Testis (tissue), 3 donors: ENCODE data around the gene ADTRP. TPM values are rescaled to one million over a fixed set of nuclear protein-coding genes. Genes with fewer than 3 reads are reported as not detected.

ENCODE experiments used
- DNase-seq: peaks from one replicate; pipeline ENCODE4 v3.0.0-alpha.2; 2019
- H3K27ac ChIP-seq, 2 donors: fragments of 200-600 bp; sonication (generic); one replicate each; pipeline ENCODE4 v1.5.1; 2019
- H3K27me3 ChIP-seq: fragments of 200-600 bp; sonication (generic); one replicate; pipeline ENCODE4 v1.5.1; 2019
- H3K36me3 ChIP-seq: fragments of 200-600 bp; sonication (generic); one replicate; pipeline ENCODE4 v1.5.1; 2017; ENCODE audit warnings: low read depth; ENCODE audit errors: missing control alignments
- H3K4me1 ChIP-seq: fragments of 200-600 bp; sonication (generic); one replicate; pipeline ENCODE4 v1.5.1; 2019
- H3K4me3 ChIP-seq, 2 donors: fragments of 200-600 bp; sonication (generic); one replicate each; pipeline ENCODE4 v1.5.1; 2017 to 2019
- H3K9me3 ChIP-seq: fragments of 200-600 bp; sonication (generic); one replicate; pipeline ENCODE4 v1.5.1; 2017
- CTCF ChIP-seq, 3 experiments: fragments of 450-650 bp in 2 of 3; fragments of 200-600 bp in 1 of 3; sonication (generic) in 1 of 3; IDR thresholded peaks; one replicate each; pipeline ENCODE4 v1.5.1; 2016 to 2019; ENCODE audit warnings: antibody characterized with exemption in 3 of 3, mild to moderate bottlenecking in 2 of 3, moderate library complexity in 1 of 3
- POLR2A ChIP-seq: fragments of 450-650 bp; IDR thresholded peaks from one replicate; pipeline ENCODE4 v1.6.1; 2017; ENCODE audit warnings: antibody characterized with exemption, mild to moderate bottlenecking, moderate library complexity
- WGBS, 2 donors: methylation state at CpG; one replicate each; pipeline ENCODE4 v1.1.5; 2018; 5-methylcytosine and 5-hydroxymethylcytosine counted together
- intact Hi-C: fragments of 100-400 bp; cut with DNase I; formaldehyde crosslinking; loops from one replicate; pipeline ENCODE4 v1.15.1; 2023; ENCODE audit warnings: low total_unique reads
- polyA plus RNA-seq: library from polyadenylated mRNA; stranded (reverse); fragments of 350-450 nt; fragmentation: Illumina TruSeq; extraction: RNeasy Lipid Tissue Mini Kit (QIAGEN cat#74804); gene quantifications from one replicate; pipeline ENCODE4 v1.2.3, GENCODE V29; 2014; ENCODE audit warnings: low read depth, low replicate concordance; ENCODE audit not compliant: insufficient read depth
- total RNA-seq, 2 donors: library from RNA; depleted of rRNA; stranded (reverse); fragments of >200 nt; gene quantifications; one replicate each; pipeline ENCODE4 v1.2.3, GENCODE V29; 2016

Gene ADTRP
- total and polyA plus RNA-seq, 3 donors from 2014 or later: 8.3 to 49.6 (median 21.3) TPM

- no peak for DNase-seq
- Histone ChIP-seq H3K9me3 (no peaks in the 10 kb centered on the region), H3K36me3 (no peaks in the 10 kb centered on the region), H3K27me3 (no peaks in the 10 kb centered on the region), H3K4me1 (no peaks in the 10 kb centered on the region), H3K27ac (no peak overlapping the region), H3K4me3 (no peak overlapping the region)
- intact Hi-C loops: no loop called here
- no peak for TF ChIP-seq CTCF (IDR thresholded peaks at IDR 0.05)
- no peak for TF ChIP-seq POLR2A
- 73 to 83% methylated on average over 3 of the region's 3 CpGs for WGBS, 2 donors
Measured at GRCh38 chr6:11685481-11686093, 93.0 kb downstream of the ADTRP start.

DNA sequence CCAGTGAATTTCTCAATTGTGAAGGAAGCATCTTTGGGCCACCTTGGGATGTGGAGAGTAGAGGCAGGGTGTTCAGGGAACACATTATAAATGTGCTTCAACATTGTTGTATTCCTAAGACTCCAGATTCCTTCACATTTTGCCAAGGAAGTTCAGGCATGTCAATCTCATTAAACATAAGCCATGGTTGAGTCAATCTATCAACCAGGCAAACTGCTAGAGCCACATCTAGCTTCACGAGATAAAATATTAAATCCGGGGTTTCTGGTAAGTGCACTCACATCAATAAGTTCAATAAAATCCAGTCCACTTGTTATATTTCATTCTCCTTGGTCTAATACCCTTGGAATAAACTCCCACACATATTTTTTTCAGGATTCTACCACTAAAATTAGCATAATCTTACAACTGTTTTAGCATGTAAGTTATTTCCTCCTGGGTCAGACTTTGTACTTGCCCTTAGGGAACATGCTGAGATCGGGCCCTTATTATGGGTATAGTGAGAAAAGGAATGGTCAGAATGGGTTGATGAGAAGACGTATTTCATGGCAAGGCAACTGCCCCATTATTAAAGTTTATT is 93.6 kb downstream of the ADTRP start:
- Histone ChIP-seq H3K36me3 (no peaks in the 10 kb centered on the region), H3K27ac (no peak overlapping the region), H3K27me3 (no peaks in the 10 kb centered on the region), H3K4me3 (no peak overlapping the region), H3K4me1 (no peaks in the 10 kb centered on the region), H3K9me3 (no peaks in the 10 kb centered on the region)
- intact Hi-C loops: no loop called here
- DNase-seq: no peak
- WGBS, 2 donors: 66 to 70% methylated on average over 4 of the region's 4 CpGs
- no peak for TF ChIP-seq CTCF (IDR thresholded peaks at IDR 0.05)
- TF ChIP-seq POLR2A: no peak

GRCh38 chr6:11683871-11684270 is 94.7 kb downstream of the ADTRP start:
- H3K27me3 ChIP-seq: no peaks in the 10 kb centered on the region
- TF ChIP-seq POLR2A: no peak
- TF ChIP-seq CTCF (IDR thresholded peaks at IDR 0.05): no peak
- DNase-seq: no peak
- no peaks in the 10 kb centered on the region for H3K4me1 ChIP-seq
- H3K36me3 ChIP-seq: no peaks in the 10 kb centered on the region
- no peak overlapping the region for H3K27ac ChIP-seq
- intact Hi-C loops: no loop called here
- no peak overlapping the region for H3K4me3 ChIP-seq
- WGBS, 2 donors: 90 to 95% methylated on average over 2 of the region's 2 CpGs
- no peaks in the 10 kb centered on the region for H3K9me3 ChIP-seq

DNA sequence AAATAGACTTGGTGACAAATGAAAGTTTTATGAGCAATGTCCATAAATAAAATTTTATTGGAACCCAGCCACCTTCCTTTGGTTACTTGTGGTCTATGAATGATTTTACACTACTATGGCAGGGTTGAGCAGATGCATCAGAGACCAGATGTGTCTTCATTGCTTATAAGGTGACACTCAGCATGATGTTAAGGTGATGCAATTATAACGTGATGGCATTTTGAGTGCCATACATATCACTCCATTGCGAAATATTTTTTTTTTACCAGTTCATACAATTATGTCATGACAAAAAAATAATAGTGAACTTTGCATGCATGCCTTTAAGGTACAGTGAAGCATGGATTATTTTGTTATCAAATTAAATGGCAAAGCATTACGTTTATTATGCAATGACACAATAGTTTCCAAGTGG is 96.0 kb downstream of the ADTRP start:
- Histone ChIP-seq H3K27ac (no peak overlapping the region), H3K27me3 (no peaks in the 10 kb centered on the region), H3K4me3 (no peak overlapping the region), H3K9me3 (no peaks in the 10 kb centered on the region), H3K36me3 (no peaks in the 10 kb centered on the region), H3K4me1 (no peaks in the 10 kb centered on the region)
- DNase-seq: no peak
- TF ChIP-seq CTCF (IDR thresholded peaks at IDR 0.05): no peak
- TF ChIP-seq POLR2A: no peak
- 79 to 86% methylated on average over 3 of the region's 3 CpGs for WGBS, 2 donors
- intact Hi-C loops: no loop called here

GRCh38 chr6:11681770-11682169 is 96.8 kb downstream of the ADTRP start:
- intact Hi-C loops: no loop called here
- H3K27ac ChIP-seq: no peak overlapping the region
- no peak overlapping the region for H3K4me3 ChIP-seq
- H3K36me3 ChIP-seq: no peaks in the 10 kb centered on the region
- DNase-seq: no peak
- H3K9me3 ChIP-seq: no peaks in the 10 kb centered on the region
- 61 to 81% methylated on average over 2 of the region's 2 CpGs for WGBS, 2 donors
- no peaks in the 10 kb centered on the region for H3K4me1 ChIP-seq
- TF ChIP-seq POLR2A: no peak
- TF ChIP-seq CTCF (IDR thresholded peaks at IDR 0.05): no peak
- no peaks in the 10 kb centered on the region for H3K27me3 ChIP-seq
